Hepatocyte (in vitro differentiated cells): ENCODE data around the gene ZNF622. TPM values are rescaled to one million over a fixed set of nuclear protein-coding genes. Genes with fewer than 3 reads are reported as not detected.

Experiments used
- DNase-seq: peaks from one replicate; pipeline ENCODE4 v3.0.0-alpha.2; 2016; ENCODE audit warnings: low spot score
- H2AFZ ChIP-seq: fragments of 200-600 bp; sonication (generic); 2 replicates; pipeline ENCODE4 v1.6.0; 2016; ENCODE audit warnings: antibody characterized with exemption, mild to moderate bottlenecking
- H3K27ac ChIP-seq: fragments of 200-600 bp; sonication (generic); 2 replicates; pipeline ENCODE4 v1.5.1; 2016; ENCODE audit warnings: mild to moderate bottlenecking
- H3K27me3 ChIP-seq: fragments of 200-600 bp; sonication (generic); 2 replicates; pipeline ENCODE4 v1.6.1; 2016
- H3K36me3 ChIP-seq: fragments of 200-600 bp; sonication (generic); replicated peaks from 2 replicates; pipeline ENCODE4 v1.5.1; 2016; ENCODE audit warnings: low read depth; ENCODE audit not compliant: insufficient read depth
- H3K4me1 ChIP-seq: fragments of 200-600 bp; sonication (generic); 2 replicates; pipeline ENCODE4 v1.5.1; 2016; ENCODE audit warnings: mild to moderate bottlenecking, moderate library complexity; ENCODE audit not compliant: insufficient read depth
- H3K4me2 ChIP-seq: fragments of 200-600 bp; sonication (generic); 2 replicates; pipeline ENCODE4 v1.6.0; 2016
- H3K4me3 ChIP-seq: fragments of 200-600 bp; sonication (generic); 2 replicates; pipeline ENCODE4 v1.5.1; 2016; ENCODE audit warnings: mild to moderate bottlenecking
- H3K79me2 ChIP-seq: fragments of 200-600 bp; sonication (generic); 2 replicates; pipeline ENCODE4 v1.6.0; 2017; ENCODE audit warnings: mild to moderate bottlenecking
- H3K9me2 ChIP-seq: fragments of 200-600 bp; sonication (generic); replicated peaks from 2 replicates; pipeline ENCODE4 v1.6.0; 2017; ENCODE audit warnings: mild to moderate bottlenecking; ENCODE audit not compliant: insufficient read depth
- H3K9me3 ChIP-seq: fragments of 200-600 bp; sonication (generic); 2 replicates; pipeline ENCODE4 v1.5.1; 2016; ENCODE audit warnings: low read depth, mild to moderate bottlenecking
- H4K20me1 ChIP-seq: fragments of 200-600 bp; sonication (generic); 2 replicates; pipeline ENCODE4 v1.6.0; 2016; ENCODE audit warnings: mild to moderate bottlenecking; ENCODE audit not compliant: insufficient read depth, poor library complexity, severe bottlenecking
- CTCF ChIP-seq: fragments of 200-600 bp; sonication (generic); IDR thresholded peaks from 2 replicates; pipeline ENCODE4 v1.5.1; 2016; ENCODE audit warnings: antibody characterized with exemption, mild to moderate bottlenecking; ENCODE audit not compliant: poor library complexity
- EZH2 ChIP-seq: fragments of 200-600 bp; sonication (generic); IDR thresholded peaks from 2 replicates; pipeline ENCODE4 v1.6.1; 2016; ENCODE audit warnings: antibody characterized with exemption, mild to moderate bottlenecking, borderline replicate concordance
- EZH2phosphoT487 ChIP-seq: fragments of 200-600 bp; sonication (generic); IDR thresholded peaks from one replicate; pipeline ENCODE4 v1.6.1; 2018; ENCODE audit warnings: antibody characterized with exemption, mild to moderate bottlenecking, low read depth, moderate library complexity; ENCODE audit not compliant: unreplicated experiment, severe bottlenecking
- WGBS: methylation state at CpG from one replicate; pipeline ENCODE4 v1.1.6; 2016; ENCODE audit warnings: low lambda C conversion rate; ENCODE audit errors: missing lambda C conversion rate; 5-methylcytosine and 5-hydroxymethylcytosine counted together
- polyA plus RNA-seq: library from polyadenylated mRNA; unstranded; fragments of >200 nt; fragmentation: Nextera tagmentation; extraction: Ambion mirVana; gene quantifications from 2 replicates; pipeline ENCODE4 v1.2.1, GENCODE V29; 2016
- total RNA-seq: library from RNA; depleted of rRNA; stranded (reverse); fragments of >200 nt; gene quantifications from 2 replicates; pipeline ENCODE4 v1.2.3, GENCODE V29; 2014

Gene ZNF622
- total and polyA plus RNA-seq, 2 experiments from 2014 or later: 44.6 to 49.5 TPM

- no peak overlapping the region for H3K4me3 ChIP-seq
- H3K4me1 ChIP-seq: no peaks in the 10 kb centered on the region
- no peaks in the 10 kb centered on the region for H4K20me1 ChIP-seq
- DNase-seq: no peak
- no peaks in the 10 kb centered on the region for H3K9me2 ChIP-seq
- H2AFZ ChIP-seq: no peak overlapping the region
- no peaks in the 10 kb centered on the region for H3K36me3 ChIP-seq
- peak overlapping the region; percentile 87 for H3K27ac ChIP-seq
- TF ChIP-seq EZH2 (no peak), EZH2phosphoT487 (no peak), CTCF (no peak)
- H3K4me2 ChIP-seq: peak overlapping the region; percentile 66
- H3K9me3 ChIP-seq: no peaks in the 10 kb centered on the region
- H3K27me3 ChIP-seq: no peaks in the 10 kb centered on the region
- H3K79me2 ChIP-seq: no peaks in the 10 kb centered on the region
Observed at GRCh38 chr5:16507716-16508115, 42.1 kb upstream of the ZNF622 start.

GRCh38 chr5:16505904-16506303 lies 40.3 kb upstream of the ZNF622 start:
- Histone ChIP-seq H3K9me3 (no peaks in the 10 kb centered on the region), H3K4me1 (no peaks in the 10 kb centered on the region), H3K4me3 (no peak overlapping the region)

GRCh38 chr5:16505140-16505891 lies 39.7 kb upstream of the ZNF622 start:
- no peaks in the 10 kb centered on the region for H3K36me3 ChIP-seq
- H2AFZ ChIP-seq: no peak overlapping the region
- H3K27ac ChIP-seq: no peak overlapping the region
- H3K27me3 ChIP-seq: no peaks in the 10 kb centered on the region
- TF ChIP-seq EZH2phosphoT487 (no peak), EZH2 (no peak), CTCF (no peak)
- H3K4me3 ChIP-seq: no peak overlapping the region
- H4K20me1 ChIP-seq: no peaks in the 10 kb centered on the region
- 89% methylated on average over 17 of the region's 17 CpGs for WGBS
- H3K9me2 ChIP-seq: no peaks in the 10 kb centered on the region
- H3K79me2 ChIP-seq: no peaks in the 10 kb centered on the region
- no peak overlapping the region for H3K4me2 ChIP-seq
- no peak for DNase-seq
- no peaks in the 10 kb centered on the region for H3K4me1 ChIP-seq
- no peaks in the 10 kb centered on the region for H3K9me3 ChIP-seq

More at GRCh38 chr5:16505904-16506303, 40.3 kb upstream of the ZNF622 start:
- Histone ChIP-seq H3K79me2 (no peaks in the 10 kb centered on the region), H2AFZ (no peak overlapping the region), H3K4me2 (no peak overlapping the region), H3K27ac (no peak overlapping the region), H3K36me3 (no peaks in the 10 kb centered on the region), H3K27me3 (no peaks in the 10 kb centered on the region), H4K20me1 (no peaks in the 10 kb centered on the region), H3K9me2 (no peaks in the 10 kb centered on the region)
- no peak for DNase-seq
- TF ChIP-seq CTCF: no peak
- TF ChIP-seq EZH2phosphoT487: no peak
- no peak for TF ChIP-seq EZH2
- 90% methylated on average over 6 of the region's 6 CpGs for WGBS
